COLO668 (cell line): ENCODE data around the gene RYR3.

Experiments used
- DNase-seq: peaks from one replicate; lab custom pipeline; 2025; ENCODE audit not compliant: unreplicated experiment; lab: John Stamatoyannopoulos, UW

RYR3 gene

GRCh38 chr15:33310481-33311311 is at the start of gene RYR3:
Gene RYR3 (plus strand): TSS chr15:33310967. CDS start chr15:33311046, 79 bp downstream.
- peak; percentile 55 for DNase-seq

GRCh38 chr15:33262306-33262705 is 48.5 kb upstream of the RYR3 start:
- DNase-seq, result no peak

- no peak for DNase-seq
Observed at GRCh38 chr15:33277689-33278088, 33.1 kb upstream of the RYR3 start.

DNA sequence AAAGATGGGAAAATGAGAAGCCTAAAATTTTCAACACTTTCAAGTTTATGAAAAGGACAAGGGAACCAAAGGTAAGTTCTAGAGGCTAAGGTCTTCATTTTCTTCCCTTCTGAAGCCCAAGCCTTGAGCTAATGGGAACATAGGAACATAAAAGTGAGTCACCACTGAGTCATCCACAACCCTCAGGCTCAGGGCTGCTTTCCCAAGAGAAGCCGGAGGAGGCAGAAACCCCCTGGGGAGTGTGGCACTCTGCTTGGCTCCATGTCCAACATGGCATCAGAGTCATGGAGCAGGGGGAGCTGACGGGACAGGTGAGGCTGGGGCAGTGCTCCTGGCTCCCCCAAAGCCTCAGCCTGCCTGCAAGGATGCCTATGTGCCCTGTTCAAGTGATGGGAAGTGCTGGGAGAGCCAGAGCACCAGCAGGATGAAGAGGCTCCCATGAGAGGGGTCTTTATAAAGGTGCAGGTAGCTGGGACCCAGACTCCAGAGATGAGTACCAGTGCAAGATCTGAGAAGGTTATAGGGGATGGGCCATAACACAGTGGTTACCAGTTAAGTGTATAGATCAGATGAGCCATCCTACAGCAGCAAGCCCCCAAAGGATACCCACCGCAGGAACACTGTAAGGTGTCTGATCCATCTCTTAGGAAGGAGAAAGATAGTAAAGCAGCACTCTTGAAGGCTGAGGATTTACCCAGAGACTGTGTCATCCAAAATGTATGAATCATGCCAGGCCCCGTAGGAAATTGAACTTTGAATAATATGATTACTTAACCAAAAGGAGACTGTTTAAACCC is 31.8 kb upstream of the RYR3 start:
- DNase-seq, result no peak

DNA sequence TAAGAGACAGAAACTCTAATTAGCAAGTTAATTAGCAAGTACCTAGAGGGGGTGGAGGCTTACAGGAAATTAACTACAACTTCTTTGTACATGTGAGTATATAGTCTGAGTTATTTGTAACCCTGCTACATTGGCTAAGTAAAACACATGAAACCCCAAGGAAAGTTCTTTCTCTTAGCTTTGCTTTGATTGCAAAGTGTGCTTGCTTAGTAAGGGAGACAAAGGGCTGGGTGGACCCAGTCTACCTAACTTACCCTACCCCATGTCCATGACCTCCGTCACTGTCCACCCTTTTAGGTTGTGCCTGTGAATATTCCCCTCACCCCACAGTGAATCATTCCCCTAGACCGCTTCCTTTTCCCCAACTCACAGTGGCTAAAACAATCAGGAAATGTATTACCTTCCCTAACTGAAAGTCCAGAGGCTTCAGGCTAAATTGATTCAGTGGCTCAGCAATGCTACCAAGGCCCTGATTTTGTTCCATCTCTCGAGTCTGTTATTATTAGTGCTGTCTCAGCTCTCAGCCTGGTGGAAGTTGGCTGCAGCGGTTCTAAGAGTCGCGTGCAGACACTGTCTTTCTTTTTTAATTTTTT is 31.1 kb upstream of the RYR3 start:
- DNase-seq, result no peak

DNA sequence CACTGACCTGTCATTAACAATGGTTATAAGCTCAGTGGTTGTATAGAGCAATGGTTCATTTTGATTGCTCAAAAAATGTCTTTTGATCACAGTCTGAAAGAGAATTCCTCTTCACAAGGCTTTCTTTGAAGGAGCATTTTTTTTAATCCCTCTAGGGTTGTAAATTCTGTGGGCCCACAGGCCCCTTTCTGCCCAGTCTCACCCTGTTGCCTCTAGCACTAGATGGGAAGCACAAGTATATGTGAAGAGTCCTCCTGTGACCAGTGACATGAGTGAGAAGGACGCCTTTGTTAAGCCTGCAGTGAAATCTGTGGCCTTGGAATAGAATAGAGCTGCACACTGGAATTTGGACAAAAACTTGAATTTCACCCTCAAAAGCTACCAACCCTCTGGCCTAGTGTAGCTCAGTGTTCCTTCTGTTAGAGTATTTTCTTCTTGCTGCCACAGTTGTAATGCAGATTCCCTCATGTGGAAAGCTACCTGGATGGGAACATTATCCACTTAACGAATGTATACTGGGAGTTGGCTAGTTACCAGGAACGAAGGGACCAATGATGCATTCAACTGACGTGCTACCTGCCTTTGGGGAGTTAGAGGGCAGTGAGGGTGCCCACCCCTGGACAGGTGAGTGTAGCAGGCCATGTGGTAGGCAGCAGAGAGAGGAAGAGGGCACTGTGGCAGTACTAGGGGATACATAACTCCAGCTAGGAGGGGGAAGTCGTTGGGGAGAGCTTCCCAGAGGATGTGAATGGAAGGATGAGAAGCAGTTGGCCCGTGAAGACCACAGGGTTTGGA is 28.3 kb upstream of the RYR3 start:
- no peak for DNase-seq

GRCh38 chr15:33283576-33283975 is 27.2 kb upstream of the RYR3 start:
- DNase-seq, result no peak

DNA sequence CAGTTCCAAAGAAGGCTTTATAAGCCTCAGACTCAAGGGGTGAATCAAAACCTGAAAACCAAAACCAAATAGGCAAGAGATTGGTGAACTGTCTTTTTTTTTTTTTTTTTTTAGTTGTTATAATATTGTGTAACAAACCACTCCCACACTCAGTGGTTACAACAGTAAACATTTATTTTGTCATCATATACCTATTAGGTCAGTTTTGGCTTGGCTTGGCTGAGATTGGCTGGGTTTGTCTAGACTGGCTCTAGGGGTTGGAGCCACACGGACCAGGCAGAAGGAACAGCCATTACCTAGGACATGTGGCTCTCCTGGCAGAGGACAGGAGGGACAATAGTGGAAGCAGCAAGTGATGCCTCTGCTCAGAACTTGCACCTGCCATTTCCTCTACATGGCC is 26.4 kb upstream of the RYR3 start:
- no peak for DNase-seq

DNA sequence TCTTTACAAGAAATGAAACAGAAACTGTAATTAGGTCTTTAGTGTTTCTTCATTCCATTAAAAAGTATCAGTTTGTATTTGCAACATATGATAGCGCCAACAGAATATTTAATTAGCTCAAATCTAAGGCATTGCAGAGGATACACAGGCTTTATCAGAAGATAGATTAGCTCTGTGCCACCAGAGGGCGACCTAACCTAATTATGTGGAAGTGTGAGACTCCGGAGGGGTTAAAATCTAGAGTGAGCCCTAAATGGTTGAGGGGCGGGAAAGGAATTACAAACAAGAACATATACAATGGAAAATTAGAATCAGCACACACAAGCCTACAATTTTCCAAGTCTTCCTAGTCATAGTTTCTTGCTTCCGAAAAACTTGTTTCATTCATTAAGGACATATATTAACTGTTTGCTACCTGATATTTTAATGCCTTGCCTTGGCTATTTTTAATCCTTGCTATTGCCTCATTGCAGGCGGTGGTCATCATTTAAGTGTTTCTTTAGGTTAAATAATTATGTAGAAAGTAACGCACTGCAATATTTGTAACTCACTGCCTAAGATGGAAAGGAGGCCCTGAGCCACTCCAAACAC is 18.0 kb upstream of the RYR3 start:
- peak; percentile 70 for DNase-seq

DNA sequence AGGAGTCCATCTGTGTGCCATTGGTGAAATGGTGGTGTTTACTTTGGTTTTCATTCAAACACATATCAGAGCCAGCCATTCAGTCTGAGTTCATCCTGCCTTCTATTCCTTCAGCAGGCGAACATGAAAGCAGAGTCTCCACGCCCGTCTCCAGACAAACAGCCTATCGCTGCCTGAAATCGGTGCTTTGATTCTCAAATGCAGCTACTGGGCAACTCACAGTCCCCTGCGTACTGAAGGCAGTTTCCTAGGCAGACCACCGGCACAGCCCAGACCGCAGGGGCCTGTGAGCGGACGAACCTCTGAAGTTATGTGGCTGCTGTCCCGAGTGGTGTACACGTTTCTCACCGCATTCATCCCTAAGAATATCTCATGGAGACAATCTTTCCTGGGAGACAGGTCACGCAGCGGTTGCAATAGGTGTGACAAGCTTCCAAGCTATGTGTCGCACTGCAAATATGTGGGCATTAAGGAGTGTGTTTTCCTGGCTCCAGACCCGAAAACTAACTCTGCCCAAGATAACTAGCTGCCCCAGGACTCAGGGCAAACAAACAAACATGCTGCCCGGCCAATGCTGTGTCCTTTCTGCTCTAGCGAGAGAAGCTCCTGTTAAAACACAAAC is 16.9 kb upstream of the RYR3 start:
- DNase-seq, result no peak

DNA sequence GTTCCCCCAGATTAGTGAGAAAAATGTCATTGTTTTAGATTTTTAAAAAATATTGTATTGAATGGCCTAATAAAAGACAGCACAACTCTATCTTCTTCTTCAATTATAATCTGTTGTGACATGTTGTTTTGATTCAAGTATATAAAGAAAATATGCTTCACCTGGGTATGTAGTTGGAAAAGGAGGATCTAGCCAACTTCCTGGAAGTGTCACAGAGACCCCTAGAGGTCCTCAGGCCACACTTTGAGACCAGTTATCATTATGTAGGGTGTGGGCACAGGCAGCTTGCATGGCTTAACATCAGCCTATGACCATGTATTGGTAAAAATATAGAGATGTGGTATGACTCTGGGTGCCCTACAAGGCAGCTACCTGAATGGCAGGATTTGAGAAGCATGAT is 14.7 kb upstream of the RYR3 start:
- DNase-seq, result no peak

DNA sequence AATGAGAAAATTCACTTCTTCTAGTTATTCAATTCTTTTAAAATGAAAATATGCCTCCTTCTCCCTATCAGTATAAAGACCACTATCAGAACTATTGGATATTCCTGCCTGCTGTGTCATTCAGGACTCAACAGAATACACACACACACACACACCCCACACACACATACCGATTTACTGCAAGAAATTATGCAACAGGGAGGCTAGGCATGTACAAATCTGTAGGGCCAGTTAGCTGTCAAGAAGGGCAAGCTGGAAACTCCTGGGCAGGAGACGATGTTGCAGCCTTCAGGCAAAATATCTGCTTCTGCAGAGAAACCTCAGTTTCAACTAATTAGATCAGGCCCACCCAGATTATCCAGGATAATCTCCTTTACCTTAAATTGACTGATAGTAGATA is 13.9 kb upstream of the RYR3 start:
- DNase-seq, result no peak

DNA sequence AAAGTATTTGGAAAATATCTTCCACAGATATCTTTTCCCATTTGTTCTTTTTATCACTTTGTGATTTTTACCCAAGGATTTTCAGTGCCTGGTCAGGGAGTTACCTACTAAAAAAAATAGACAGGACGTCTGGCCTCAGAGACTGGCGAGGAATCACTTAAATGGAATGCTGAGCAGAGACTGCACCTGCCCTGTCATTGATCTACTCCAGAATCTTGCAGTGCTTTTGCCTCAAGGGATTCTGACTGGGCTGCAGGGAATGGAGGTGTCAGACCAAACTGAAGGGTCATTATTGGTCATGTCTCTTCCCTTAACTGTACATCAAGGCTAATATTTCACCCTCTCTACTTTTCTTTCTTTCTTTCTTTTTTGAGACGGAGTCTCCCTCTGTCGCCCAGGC is 12.1 kb upstream of the RYR3 start:
- no peak for DNase-seq

- DNase-seq, result no peak
Observed at GRCh38 chr15:33304924-33305323, 5.8 kb upstream of the RYR3 start.

GRCh38 chr15:33309602-33310276 is 1.0 kb upstream of the RYR3 start:
- DNase-seq, result peak; percentile 37

DNA sequence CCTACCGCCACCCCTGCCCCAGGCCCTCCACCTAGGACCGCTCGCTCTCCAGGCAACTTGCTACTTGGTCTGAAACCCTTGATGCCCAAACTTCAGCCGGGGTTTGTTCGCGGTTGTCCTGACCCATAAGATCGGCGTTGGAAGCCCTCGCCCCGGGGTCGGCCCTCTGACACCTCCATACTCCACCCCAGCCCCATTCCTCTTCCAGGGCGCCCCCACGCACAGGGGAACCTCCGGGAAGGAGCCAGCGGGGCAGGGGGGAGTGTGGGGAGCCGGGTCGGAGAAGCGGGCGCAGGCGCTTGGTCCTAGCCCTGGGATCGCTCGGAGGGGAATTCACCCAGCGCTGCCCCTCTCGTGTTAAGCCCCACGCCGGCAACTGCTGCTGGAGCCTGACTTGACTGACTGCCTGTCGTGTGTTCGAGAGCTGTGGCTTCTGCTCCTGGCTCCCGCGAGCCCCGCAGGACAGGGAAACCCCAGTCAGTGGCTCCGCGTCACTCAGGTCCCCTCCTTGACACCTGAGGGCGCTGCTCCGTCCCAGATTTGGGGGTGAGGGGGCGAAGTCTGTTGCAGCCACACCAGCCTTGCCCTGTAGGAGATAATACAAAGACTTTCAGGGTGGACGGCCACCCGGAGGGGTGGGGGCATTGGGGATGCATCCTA is 675 bp downstream of the RYR3 start:
- peak; percentile 15 for DNase-seq

DNA sequence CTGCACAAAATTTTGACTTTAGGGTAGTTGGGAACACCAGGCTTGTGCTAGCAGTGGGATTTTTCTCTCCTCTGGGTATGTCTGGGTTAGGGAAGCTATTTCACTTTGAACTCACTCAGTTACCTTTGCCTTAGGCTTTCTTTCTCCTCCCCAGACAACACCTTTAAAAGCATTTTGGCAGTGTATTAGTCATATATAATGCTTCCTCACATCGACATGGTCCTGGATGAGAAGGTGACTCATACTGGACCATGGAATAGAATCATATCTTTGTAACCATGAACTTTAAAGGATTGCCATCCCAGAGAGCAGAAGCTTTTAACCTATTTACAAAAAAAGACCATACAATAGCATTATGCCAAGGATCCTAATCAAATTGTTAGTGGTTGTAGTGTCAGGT is 2.7 kb downstream of the RYR3 start:
- no peak for DNase-seq

- DNase-seq, result no peak
Observed at GRCh38 chr15:33314069-33314468, 3.3 kb downstream of the RYR3 start.

- DNase-seq, result no peak
Observed at GRCh38 chr15:33315044-33315443, 4.3 kb downstream of the RYR3 start.
